MM.1S (cell line): Measurements from ENCODE around the gene SNX30.
A peak's percentile ranks its signal among the peaks of the same experiment; 100 is the strongest.

Experiments used
- DNase-seq: peaks from one replicate; pipeline ENCODE4 v3.0.0-alpha.2; 2015
- H2AFZ ChIP-seq: fragments of 300-600 bp; sonication (generic); 2 replicates; pipeline ENCODE4 v1.6.0; 2016; ENCODE audit warnings: antibody characterized with exemption, low read length
- H3F3A ChIP-seq: fragments of 300-600 bp; sonication (generic); 2 replicates; pipeline ENCODE4 v1.6.1; 2016; ENCODE audit warnings: mild to moderate bottlenecking, antibody characterized with exemption, low read length, moderate library complexity, mixed read lengths; ENCODE audit not compliant: insufficient read depth
- H3K27ac ChIP-seq: fragments of 300-600 bp; sonication (generic); 2 replicates; pipeline ENCODE4 v1.5.1; 2016; ENCODE audit warnings: mild to moderate bottlenecking, low read length
- H3K27me3 ChIP-seq: fragments of 300-600 bp; sonication (generic); replicated peaks from 2 replicates; pipeline ENCODE4 v1.6.0; 2016; ENCODE audit warnings: low read length; ENCODE audit not compliant: insufficient read depth
- H3K36me3 ChIP-seq: fragments of 300-600 bp; sonication (generic); replicated peaks from 2 replicates; pipeline ENCODE4 v1.6.1; 2016; ENCODE audit warnings: mild to moderate bottlenecking, low read length, mixed read lengths; ENCODE audit not compliant: insufficient read depth
- H3K4me1 ChIP-seq: fragments of 300-600 bp; sonication (generic); 2 replicates; pipeline ENCODE4 v1.6.1; 2016; ENCODE audit warnings: low read length, mixed read lengths
- H3K4me2 ChIP-seq: fragments of 300-600 bp; sonication (generic); 2 replicates; pipeline ENCODE4 v1.6.0; 2016; ENCODE audit warnings: low read depth, low read length
- H3K4me3 ChIP-seq: fragments of 300-600 bp; sonication (generic); 2 replicates; pipeline ENCODE4 v1.5.1; 2016; ENCODE audit warnings: low read length, mixed read lengths
- H3K79me2 ChIP-seq: fragments of 300-600 bp; sonication (generic); 2 replicates; pipeline ENCODE4 v1.6.1; 2016; ENCODE audit warnings: mixed run types, low read length, mixed read lengths
- H3K9ac ChIP-seq: fragments of 300-600 bp; sonication (generic); 2 replicates; pipeline ENCODE4 v1.6.1; 2016; ENCODE audit warnings: low read length, mixed read lengths
- H3K9me2 ChIP-seq: fragments of 300-600 bp; sonication (generic); replicated peaks from 2 replicates; pipeline ENCODE4 v1.6.1; 2016; ENCODE audit warnings: mild to moderate bottlenecking, low read length, mixed read lengths; ENCODE audit not compliant: insufficient read depth
- H3K9me3 ChIP-seq: fragments of 300-600 bp; sonication (generic); replicated peaks from 2 replicates; pipeline ENCODE4 v1.6.1; 2016; ENCODE audit warnings: mild to moderate bottlenecking, low read length, mixed read lengths; ENCODE audit not compliant: insufficient read depth
- H4K20me1 ChIP-seq: fragments of 300-600 bp; sonication (generic); 2 replicates; pipeline ENCODE4 v1.6.1; 2016; ENCODE audit warnings: mild to moderate bottlenecking, low read length, moderate library complexity, mixed read lengths; ENCODE audit not compliant: insufficient read depth
- EZH2 ChIP-seq: fragments of 300-600 bp; sonication (generic); optimal IDR thresholded peaks from 2 replicates; pipeline ENCODE3; 2017; ENCODE audit warnings: low read depth, mild to moderate bottlenecking, antibody characterized with exemption, low read length, mixed read lengths
- EZH2phosphoT487 ChIP-seq: fragments of 300-600 bp; sonication (generic); IDR thresholded peaks from 2 replicates; pipeline ENCODE4 v1.6.1; 2018; ENCODE audit warnings: antibody characterized with exemption, low read length
- TF ChIP-seq, protein P1 (sequence below): fragments of 300-600 bp; sonication (generic); IDR thresholded peaks from 2 replicates; pipeline ENCODE4 v1.5.1; 2016; ENCODE audit warnings: antibody characterized with exemption, low read length, mixed read lengths

SNX30 gene, protein sequence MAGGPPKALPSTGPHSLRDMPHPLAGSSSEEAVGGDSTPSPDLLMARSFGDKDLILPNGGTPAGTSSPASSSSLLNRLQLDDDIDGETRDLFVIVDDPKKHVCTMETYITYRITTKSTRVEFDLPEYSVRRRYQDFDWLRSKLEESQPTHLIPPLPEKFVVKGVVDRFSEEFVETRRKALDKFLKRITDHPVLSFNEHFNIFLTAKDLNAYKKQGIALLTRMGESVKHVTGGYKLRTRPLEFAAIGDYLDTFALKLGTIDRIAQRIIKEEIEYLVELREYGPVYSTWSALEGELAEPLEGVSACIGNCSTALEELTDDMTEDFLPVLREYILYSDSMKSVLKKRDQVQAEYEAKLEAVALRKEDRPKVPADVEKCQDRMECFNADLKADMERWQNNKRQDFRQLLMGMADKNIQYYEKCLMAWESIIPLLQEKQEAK

DNA sequence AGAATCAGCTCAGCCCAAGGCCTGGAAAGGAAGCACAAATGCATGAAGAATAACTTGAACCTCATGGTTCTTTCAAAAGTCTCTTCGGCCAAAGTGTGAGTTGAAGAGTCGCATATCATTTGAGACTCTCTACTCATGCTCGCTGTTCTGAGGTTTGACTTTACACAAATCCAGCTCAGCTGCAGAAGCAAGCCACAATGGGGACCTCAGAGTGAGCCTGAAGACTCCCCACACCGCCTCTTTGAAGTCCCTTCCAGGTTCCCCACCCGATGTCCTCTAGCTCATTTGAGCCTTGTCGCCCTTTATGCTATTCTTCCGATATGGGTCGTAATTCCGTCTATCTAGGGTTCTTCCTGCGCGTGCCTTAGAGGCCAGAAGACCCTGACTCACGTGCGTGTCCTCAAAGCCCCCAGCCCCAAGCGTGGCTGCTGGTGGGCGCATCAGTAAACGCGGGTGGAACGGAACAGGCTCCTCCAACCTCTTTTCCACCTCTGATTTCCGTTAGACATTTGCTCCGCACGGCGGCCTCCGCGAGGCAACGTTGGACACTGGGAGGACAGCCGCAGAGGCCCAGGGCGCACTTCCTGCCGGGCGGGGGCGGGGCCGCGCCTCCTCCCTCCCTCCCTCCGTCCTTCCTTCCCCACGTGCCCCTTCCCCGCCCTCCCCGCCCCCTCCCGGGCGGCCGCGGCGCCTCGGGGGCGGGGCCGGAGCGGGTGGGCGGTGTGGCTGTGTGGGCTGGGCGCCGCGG, at the start of gene SNX30:
Gene SNX30 (plus strand): TSS at position 745 of the 748 bp plus-strand sequence. CDS start 242 bp downstream, outside the sequence.
- peak within 1 kb of the TSS; percentile 70 for H3K9ac ChIP-seq
- H4K20me1 ChIP-seq: no peaks in the 10 kb centered on the region
- H2AFZ ChIP-seq: peak within 1 kb of the TSS; percentile 92
- no peaks in the 10 kb centered on the region for H3K9me3 ChIP-seq
- peak; percentile 85 for DNase-seq
- peaks cover 11% of the 10 kb centered on the region; the same call in 1 of the 2 replicates for H3F3A ChIP-seq
- H3K4me3 ChIP-seq: peak within 1 kb of the TSS; percentile 96
- TF ChIP-seq EZH2 (no peak), EZH2phosphoT487 (no peak)
- TF ChIP-seq, protein P1, sequence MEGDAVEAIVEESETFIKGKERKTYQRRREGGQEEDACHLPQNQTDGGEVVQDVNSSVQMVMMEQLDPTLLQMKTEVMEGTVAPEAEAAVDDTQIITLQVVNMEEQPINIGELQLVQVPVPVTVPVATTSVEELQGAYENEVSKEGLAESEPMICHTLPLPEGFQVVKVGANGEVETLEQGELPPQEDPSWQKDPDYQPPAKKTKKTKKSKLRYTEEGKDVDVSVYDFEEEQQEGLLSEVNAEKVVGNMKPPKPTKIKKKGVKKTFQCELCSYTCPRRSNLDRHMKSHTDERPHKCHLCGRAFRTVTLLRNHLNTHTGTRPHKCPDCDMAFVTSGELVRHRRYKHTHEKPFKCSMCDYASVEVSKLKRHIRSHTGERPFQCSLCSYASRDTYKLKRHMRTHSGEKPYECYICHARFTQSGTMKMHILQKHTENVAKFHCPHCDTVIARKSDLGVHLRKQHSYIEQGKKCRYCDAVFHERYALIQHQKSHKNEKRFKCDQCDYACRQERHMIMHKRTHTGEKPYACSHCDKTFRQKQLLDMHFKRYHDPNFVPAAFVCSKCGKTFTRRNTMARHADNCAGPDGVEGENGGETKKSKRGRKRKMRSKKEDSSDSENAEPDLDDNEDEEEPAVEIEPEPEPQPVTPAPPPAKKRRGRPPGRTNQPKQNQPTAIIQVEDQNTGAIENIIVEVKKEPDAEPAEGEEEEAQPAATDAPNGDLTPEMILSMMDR: no peak
- H3K27ac ChIP-seq: peak within 1 kb of the TSS; percentile 50; the same call in 1 of the 2 replicates
- H3K4me2 ChIP-seq: peak within 1 kb of the TSS; percentile 99
- H3K9me2 ChIP-seq: no peaks in the 10 kb centered on the region
- peaks cover 27% of the 10 kb centered on the region for H3K79me2 ChIP-seq
- no peaks in the 10 kb centered on the region for H3K36me3 ChIP-seq
- H3K27me3 ChIP-seq: no peaks in the 10 kb centered on the region
- H3K4me1 ChIP-seq: peaks cover 13% of the 10 kb centered on the region

DNA sequence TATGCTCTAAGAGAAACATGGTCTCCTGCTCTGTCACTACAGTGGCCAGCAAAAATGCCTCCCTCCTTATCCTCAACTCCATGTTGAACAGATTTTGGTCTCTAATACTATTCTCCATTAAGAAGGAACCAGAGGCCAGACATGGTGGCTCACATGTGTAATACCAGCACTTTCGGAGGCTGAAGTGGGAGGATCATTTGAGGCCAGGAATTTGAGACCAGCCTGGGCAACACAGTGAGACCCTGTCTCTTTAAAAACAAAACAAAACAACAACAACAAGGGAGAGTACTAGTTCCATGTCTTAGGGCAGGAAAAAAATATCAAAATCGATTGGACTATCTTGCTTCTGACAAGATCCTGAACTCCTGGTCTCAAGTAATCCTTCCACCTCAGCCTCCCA, 47.3 kb upstream of the SNX30 start:
- no peak overlapping the region for H3K27ac ChIP-seq
- no peaks in the 10 kb centered on the region for H3K36me3 ChIP-seq
- H3K79me2 ChIP-seq: peaks cover 26% of the 10 kb centered on the region
- peaks cover 3% of the 10 kb centered on the region; the same call in 1 of the 2 replicates for H3F3A ChIP-seq
- peaks cover 7% of the 10 kb centered on the region for H3K4me1 ChIP-seq
- DNase-seq: no peak
- H3K9ac ChIP-seq: no peak overlapping the region
- no peaks in the 10 kb centered on the region for H3K9me2 ChIP-seq
- no peak overlapping the region for H3K4me3 ChIP-seq
- H3K4me2 ChIP-seq: no peak overlapping the region
- H4K20me1 ChIP-seq: no peaks in the 10 kb centered on the region; the same call in 1 of the 2 replicates
- no peaks in the 10 kb centered on the region for H3K9me3 ChIP-seq
- no peak overlapping the region for H2AFZ ChIP-seq
- TF ChIP-seq EZH2phosphoT487 (no peak), EZH2 (no peak)
- TF ChIP-seq, protein P1: no peak
- 0 out of 2 replicates have a peak, but pooled peaks cover 2% of the 10 kb centered on the region for H3K27me3 ChIP-seq

DNA sequence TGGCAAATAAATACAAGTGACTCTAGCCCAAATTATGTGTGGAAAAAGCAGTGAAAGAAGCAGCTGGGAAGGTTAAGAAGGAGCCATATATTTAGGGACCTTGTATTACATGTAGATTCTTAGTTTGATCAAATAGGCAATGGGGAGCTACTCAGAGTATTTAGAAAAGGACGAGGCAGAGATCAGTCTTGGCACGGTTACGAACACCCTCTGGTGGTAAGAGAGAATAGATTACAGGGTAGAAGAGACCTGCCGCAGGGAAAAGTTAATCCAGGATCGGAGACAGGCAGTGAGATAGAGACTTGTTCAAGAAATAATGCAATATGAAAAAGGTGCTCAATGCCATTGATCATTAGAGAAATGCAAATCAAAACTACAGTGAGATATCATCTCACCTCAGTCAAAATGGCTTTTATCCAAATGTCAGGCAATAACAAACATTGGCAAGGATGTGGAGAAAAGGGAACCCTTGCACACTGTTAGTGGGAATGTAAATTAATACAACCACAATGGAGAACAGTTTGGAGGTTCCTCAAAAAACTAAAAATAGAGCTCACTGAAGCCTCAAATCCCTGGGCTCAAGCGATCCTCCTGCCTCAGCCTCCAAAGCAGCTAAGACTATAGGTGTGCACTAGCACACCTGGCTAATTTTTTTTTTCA, 44.7 kb upstream of the SNX30 start:
- no peaks in the 10 kb centered on the region for H3K4me1 ChIP-seq
- H3K4me2 ChIP-seq: no peak overlapping the region
- H3K9ac ChIP-seq: no peak overlapping the region
- H3K4me3 ChIP-seq: no peak overlapping the region
- H3K79me2 ChIP-seq: peaks cover 40% of the 10 kb centered on the region
- H3K27me3 ChIP-seq: no peaks in the 10 kb centered on the region
- H3K27ac ChIP-seq: no peak overlapping the region
- no peak overlapping the region for H2AFZ ChIP-seq
- H3K9me3 ChIP-seq: no peaks in the 10 kb centered on the region
- no peaks in the 10 kb centered on the region for H3K36me3 ChIP-seq
- H3F3A ChIP-seq: no peaks in the 10 kb centered on the region
- no peaks in the 10 kb centered on the region for H4K20me1 ChIP-seq
- TF ChIP-seq EZH2phosphoT487 (no peak), EZH2 (no peak)
- TF ChIP-seq, protein P1: no peak
- no peaks in the 10 kb centered on the region for H3K9me2 ChIP-seq
- no peak for DNase-seq
